Smooth muscle cell (in vitro differentiated cells): Measurements from ENCODE around the gene LMAN2. TPM values are rescaled to one million over a fixed set of nuclear protein-coding genes. Genes with fewer than 3 reads are reported as not detected.

Source experiments
- DNase-seq: peaks from one replicate; lab custom pipeline; 2025; ENCODE audit not compliant: unreplicated experiment; lab: John Stamatoyannopoulos, UW
- H2AFZ ChIP-seq: fragments of 200-600 bp; sonication (generic); 2 replicates; pipeline ENCODE4 v1.6.0; 2016; ENCODE audit warnings: antibody characterized with exemption, low read depth, mild to moderate bottlenecking
- H3F3A ChIP-seq: fragments of 200-600 bp; sonication (generic); 2 replicates; pipeline ENCODE4 v1.6.0; 2017; ENCODE audit warnings: antibody characterized with exemption, low read depth
- H3K27ac ChIP-seq: fragments of 200-600 bp; sonication (generic); 2 replicates; pipeline ENCODE4 v1.5.1; 2016; ENCODE audit warnings: low read depth, mild to moderate bottlenecking
- H3K27me3 ChIP-seq: fragments of 200-600 bp; sonication (generic); 2 replicates; pipeline ENCODE4 v1.6.1; 2016; ENCODE audit warnings: low read depth, mild to moderate bottlenecking
- H3K36me3 ChIP-seq: fragments of 200-600 bp; sonication (generic); 2 replicates; pipeline ENCODE4 v1.5.1; 2016; ENCODE audit warnings: low read depth
- H3K4me1 ChIP-seq: fragments of 200-600 bp; sonication (generic); 2 replicates; pipeline ENCODE4 v1.5.1; 2016; ENCODE audit warnings: low read depth
- H3K4me2 ChIP-seq: fragments of 200-600 bp; sonication (generic); 2 replicates; pipeline ENCODE4 v1.6.0; 2016; ENCODE audit warnings: mild to moderate bottlenecking
- H3K4me3 ChIP-seq: fragments of 200-600 bp; sonication (generic); 2 replicates; pipeline ENCODE4 v1.5.1; 2016; ENCODE audit warnings: mild to moderate bottlenecking
- H3K79me2 ChIP-seq: fragments of 200-600 bp; sonication (generic); 2 replicates; pipeline ENCODE4 v1.6.0; 2016; ENCODE audit warnings: low read depth, mild to moderate bottlenecking
- H3K9ac ChIP-seq: fragments of 200-600 bp; sonication (generic); 2 replicates; pipeline ENCODE4 v1.6.0; 2016; ENCODE audit warnings: low read depth
- H3K9me3 ChIP-seq: fragments of 200-600 bp; sonication (generic); replicated peaks from 2 replicates; pipeline ENCODE4 v1.5.1; 2016; ENCODE audit warnings: low read depth
- H4K20me1 ChIP-seq: fragments of 200-600 bp; sonication (generic); 2 replicates; pipeline ENCODE4 v1.6.0; 2016; ENCODE audit warnings: low read depth
- CTCF ChIP-seq: fragments of 200-600 bp; sonication (generic); IDR thresholded peaks from 2 replicates; pipeline ENCODE4 v1.5.1; 2017; ENCODE audit warnings: borderline replicate concordance, mild to moderate bottlenecking, antibody characterized with exemption; ENCODE audit not compliant: insufficient read depth, poor library complexity, severe bottlenecking
- WGBS: methylation state at CpG from one replicate; pipeline ENCODE4 v1.1.7; 2016; ENCODE audit warnings: low lambda C conversion rate; 5-methylcytosine and 5-hydroxymethylcytosine counted together
- polyA plus RNA-seq: library from polyadenylated mRNA; unstranded; fragments of >200 nt; fragmentation: Nextera tagmentation; extraction: Ambion mirVana; gene quantifications from 2 replicates; pipeline ENCODE4 v1.2.1, GENCODE V29; 2016
- total RNA-seq: library from RNA; depleted of rRNA; stranded (reverse); fragments of >200 nt; gene quantifications from 2 replicates; pipeline ENCODE4 v1.2.3, GENCODE V29; 2014

The LMAN2 gene
- total RNA-seq (178 and 241 TPM in 2 replicates), polyA plus RNA-seq (236 and 253 TPM in 2 replicates)

GRCh38 chr5:177351392-177352329 lies at the start of gene LMAN2:
Gene LMAN2, minus strand, starts transcription at chr5:177351668. Its CDS starts 21 bp downstream, at chr5:177351647.
- peak; percentile 59 for DNase-seq
- peak within 1 kb of the TSS; percentile 92 for H3K4me2 ChIP-seq
- no peak for TF ChIP-seq CTCF
- WGBS, result 7% methylated on average over 55 of the region's 55 CpGs
- H2AFZ ChIP-seq, result peak within 1 kb of the TSS; percentile 88
- H3K4me3 ChIP-seq, result peak within 1 kb of the TSS; percentile 78
- peak within 1 kb of the TSS; percentile 89 for H3K9ac ChIP-seq
- H3K9me3 ChIP-seq, result no peaks in the 10 kb centered on the region
- H3F3A ChIP-seq, result no peaks in the 10 kb centered on the region
- peaks cover 12% of the 10 kb centered on the region for H3K4me1 ChIP-seq
- H4K20me1 ChIP-seq, result peaks cover 23% of the 10 kb centered on the region
- no peaks in the 10 kb centered on the region for H3K36me3 ChIP-seq
- peaks cover 44% of the 10 kb centered on the region for H3K79me2 ChIP-seq
- peak within 1 kb of the TSS; percentile 85 for H3K27ac ChIP-seq
- H3K27me3 ChIP-seq, result no peaks in the 10 kb centered on the region

- no peak within 1 kb of the TSS for H3K27ac ChIP-seq
Observed at GRCh38 chr5:177399997-177400868, 48.8 kb upstream of the LMAN2 start, which contains the start of gene PFN3. Gene PFN3, minus strand, starts transcription at chr5:177400661. Its CDS starts 85 bp downstream, at chr5:177400576.

GRCh38 chr5:177397875-177398390 lies 46.5 kb upstream of the LMAN2 start:
- no peak overlapping the region for H3K4me3 ChIP-seq
- no peaks in the 10 kb centered on the region for H4K20me1 ChIP-seq
- H3K27ac ChIP-seq, result no peak overlapping the region
- peaks cover 4% of the 10 kb centered on the region for H3K4me1 ChIP-seq
- peaks cover 9% of the 10 kb centered on the region for H3F3A ChIP-seq
- WGBS, result 88% methylated on average over 12 of the region's 16 CpGs
- H3K27me3 ChIP-seq, result peaks cover 14% of the 10 kb centered on the region
- no peaks in the 10 kb centered on the region for H3K36me3 ChIP-seq
- H2AFZ ChIP-seq, result no peak overlapping the region
- no peaks in the 10 kb centered on the region for H3K79me2 ChIP-seq
- H3K9ac ChIP-seq, result no peak overlapping the region
- no peak for DNase-seq
- H3K9me3 ChIP-seq, result no peaks in the 10 kb centered on the region
- no peak for TF ChIP-seq CTCF
- no peak overlapping the region for H3K4me2 ChIP-seq

More at GRCh38 chr5:177399997-177400868, 48.8 kb upstream of the LMAN2 start, which contains the start of gene PFN3:
- Histone ChIP-seq H3K9me3 (no peaks in the 10 kb centered on the region), H4K20me1 (no peaks in the 10 kb centered on the region), H3K79me2 (no peaks in the 10 kb centered on the region), H3K36me3 (no peaks in the 10 kb centered on the region), H3K9ac (no peak within 1 kb of the TSS), H3K4me1 (peaks cover 18% of the 10 kb centered on the region), H3K27me3 (peaks cover 14% of the 10 kb centered on the region), H2AFZ (no peak within 1 kb of the TSS), H3K4me2 (no peak within 1 kb of the TSS), H3K4me3 (no peak within 1 kb of the TSS), H3F3A (peaks cover 9% of the 10 kb centered on the region)
- DNase-seq, result no peak
- WGBS, result 95% methylated on average over 61 of the region's 92 CpGs
- TF ChIP-seq CTCF, result no peak
